Psoas muscle (tissue), 8 donors: ENCODE measurements around the gene RPL29. TPM values are rescaled to one million over a fixed set of nuclear protein-coding genes. Genes with fewer than 3 reads are reported as not detected.

Experiments used
- ATAC-seq, 4 donors: fragments of 200-7000 bp; cut with Tn5 transposase; one replicate each; pipeline ENCODE4 v1.9.1; 2020; ENCODE audit warnings: moderate library complexity in 3 of 4, mild to moderate bottlenecking in 2 of 4
- DNase-seq, 2 donors: peaks; one replicate each; pipeline ENCODE4 v3.0.0-alpha.2; 2020
- H3K27ac ChIP-seq: fragments of 200-600 bp; one replicate; pipeline ENCODE4 v1.8.0; 2022
- H3K27me3 ChIP-seq, 3 donors: fragments of 200-600 bp in 1 of 3; one replicate each; pipeline versions ENCODE4 v1.6.1 to v1.8.0; 2013 to 2022; ENCODE audit warnings: low read length in 2 of 3, mild to moderate bottlenecking in 2 of 3, moderate library complexity in 1 of 3; ENCODE audit not compliant: insufficient read depth in 3 of 3
- H3K36me3 ChIP-seq, 2 donors: fragments of 200-600 bp in 1 of 2; one replicate each; pipeline versions ENCODE4 v1.6.1 to v1.8.0; 2013 to 2022; ENCODE audit warnings: low read depth in 1 of 2, mild to moderate bottlenecking in 1 of 2, moderate library complexity in 1 of 2; ENCODE audit not compliant: insufficient read depth in 1 of 2
- H3K4me1 ChIP-seq: fragments of 200-600 bp; one replicate; pipeline ENCODE4 v1.8.0; 2022
- H3K4me3 ChIP-seq: fragments of 200-600 bp; one replicate; pipeline ENCODE4 v1.8.0; 2022; ENCODE audit warnings: mild to moderate bottlenecking
- H3K9me3 ChIP-seq: fragments of 200-600 bp; one replicate; pipeline ENCODE4 v1.8.0; 2022
- WGBS, 3 donors: extraction: QIAGEN DNeasy Blood & Tissue Kit; methylation state at CpG; one replicate each; pipeline versions ENCODE4 v1.1.6 to v1.1.7; 2013; 5-methylcytosine and 5-hydroxymethylcytosine counted together
- intact Hi-C, 2 donors: fragments of 100-400 bp; cut with DNase I; formaldehyde crosslinking; loops; one replicate each; pipeline versions ENCODE4 v1.11.0 to v1.14.2; 2022
- polyA plus RNA-seq, 3 donors: library from polyadenylated mRNA; stranded (reverse); fragments of 200-250 nt; gene quantifications; one replicate each; pipeline ENCODE4 v1.2.3, GENCODE V29; 2013
- total RNA-seq, 4 donors: library from RNA; stranded (reverse); fragmentation: NEBNext Ultra II Directional in 2 of 4; extraction: Animal tissue kit (Norgen Biotek cat#: 25700) in 2 of 4; gene quantifications; one replicate each; pipeline versions ENCODE4 v1.2.1 to v1.2.4, GENCODE V29; 2021 to 2023
- TF ChIP-seq, protein P1 (sequence below): fragments of 200-600 bp; IDR thresholded peaks from one replicate; pipeline ENCODE4 v1.8.0; 2022; ENCODE audit warnings: antibody characterized with exemption
- donor health status: healthy with polysubstance abuse.
- donor health status: DM: no; HTN: no; CAD: no; lungs with moderate emphysema.
- donor health status: Bipolar disorder and iron deficiency.
- donor health status: healthy.
- donor health status: DM: yes; HTN: yes; CAD: no.
- donor health status: DM: no; HTN: no; CAD: no.
- donor health status: DM: no; HTN: no; CAD: no.
- donor health status: DM: yes; HTN: yes; CAD: no.

The RPL29 gene
- total and polyA plus RNA-seq, 7 donors, result 1,113 to 2,767 (median 1,294) TPM

- 44 to 57% (median 50%) methylated on average over 6 of the region's 6 CpGs for WGBS, 3 donors
- DNase-seq (no peak), ATAC-seq (peak; percentile 11 to 26 (median 20))
Observed at GRCh38 chr3:51962854-51963530, 32.7 kb downstream of the RPL29 start.

GRCh38 chr3:51961602-51962569 lies 33.8 kb downstream of the RPL29 start:
- H3K36me3 ChIP-seq, result peaks cover 0 to 48% of the 10 kb centered on the region in 2 donors
- peak in 1 of 2 donors; percentile 77 for DNase-seq
- H3K9me3 ChIP-seq, result no peaks in the 10 kb centered on the region
- intact Hi-C loops, result no loop called here
- 34 to 52% (median 42%) methylated on average over 9 of the region's 9 CpGs for WGBS, 3 donors
- TF ChIP-seq, protein P1, sequence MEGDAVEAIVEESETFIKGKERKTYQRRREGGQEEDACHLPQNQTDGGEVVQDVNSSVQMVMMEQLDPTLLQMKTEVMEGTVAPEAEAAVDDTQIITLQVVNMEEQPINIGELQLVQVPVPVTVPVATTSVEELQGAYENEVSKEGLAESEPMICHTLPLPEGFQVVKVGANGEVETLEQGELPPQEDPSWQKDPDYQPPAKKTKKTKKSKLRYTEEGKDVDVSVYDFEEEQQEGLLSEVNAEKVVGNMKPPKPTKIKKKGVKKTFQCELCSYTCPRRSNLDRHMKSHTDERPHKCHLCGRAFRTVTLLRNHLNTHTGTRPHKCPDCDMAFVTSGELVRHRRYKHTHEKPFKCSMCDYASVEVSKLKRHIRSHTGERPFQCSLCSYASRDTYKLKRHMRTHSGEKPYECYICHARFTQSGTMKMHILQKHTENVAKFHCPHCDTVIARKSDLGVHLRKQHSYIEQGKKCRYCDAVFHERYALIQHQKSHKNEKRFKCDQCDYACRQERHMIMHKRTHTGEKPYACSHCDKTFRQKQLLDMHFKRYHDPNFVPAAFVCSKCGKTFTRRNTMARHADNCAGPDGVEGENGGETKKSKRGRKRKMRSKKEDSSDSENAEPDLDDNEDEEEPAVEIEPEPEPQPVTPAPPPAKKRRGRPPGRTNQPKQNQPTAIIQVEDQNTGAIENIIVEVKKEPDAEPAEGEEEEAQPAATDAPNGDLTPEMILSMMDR, result no peak
- H3K27ac ChIP-seq, result peak overlapping the region; percentile 64
- H3K27me3 ChIP-seq, result no peaks in the 10 kb centered on the region
- H3K4me3 ChIP-seq, result no peak overlapping the region
- H3K4me1 ChIP-seq, result peaks cover 49% of the 10 kb centered on the region
- peak in 3 of 4 donors; percentile 18 to 80 (median 66) for ATAC-seq

More at GRCh38 chr3:51962854-51963530, 32.7 kb downstream of the RPL29 start:
- Histone ChIP-seq H3K36me3 (peaks cover 0 to 36% of the 10 kb centered on the region in 2 donors), H3K27me3 (no peaks in the 10 kb centered on the region), H3K4me3 (peak overlapping the region; percentile 1), H3K9me3 (no peaks in the 10 kb centered on the region), H3K4me1 (peaks cover 48% of the 10 kb centered on the region), H3K27ac (peak overlapping the region; percentile 64)
- TF ChIP-seq, protein P1, result no peak
- intact Hi-C loops, result no loop called here

DNA sequence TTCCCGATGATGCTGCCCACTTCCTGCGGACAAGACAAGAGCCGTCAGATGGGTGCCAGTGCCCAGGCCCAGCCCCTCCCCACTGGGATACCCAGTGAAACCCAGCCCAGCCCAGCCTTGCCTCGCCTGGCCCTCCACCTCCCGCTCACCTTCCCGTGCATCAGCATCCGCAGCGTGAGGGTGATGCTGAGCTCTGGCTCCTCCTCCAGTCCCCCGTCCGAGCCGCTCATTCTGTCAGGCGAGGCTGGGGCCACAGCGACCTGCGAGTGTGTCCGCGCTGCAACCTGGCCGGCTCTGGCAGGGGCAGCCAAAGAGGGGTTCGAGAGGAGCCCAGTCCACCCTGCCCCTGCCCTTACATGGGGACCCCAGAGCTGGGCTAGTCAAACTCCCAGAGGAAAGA lies 34.7 kb downstream of the RPL29 start:
- WGBS, 3 donors, result 92 to 94% (median 92%) methylated on average over 18 of the region's 18 CpGs
- ATAC-seq, result no peak
- H3K4me3 ChIP-seq, result no peak overlapping the region
- DNase-seq, result no peak
- no peaks in the 10 kb centered on the region for H3K27me3 ChIP-seq
- peaks cover 0 to 49% of the 10 kb centered on the region in 2 donors for H3K36me3 ChIP-seq
- no peak overlapping the region for H3K27ac ChIP-seq
- H3K9me3 ChIP-seq, result no peaks in the 10 kb centered on the region
- intact Hi-C loops, result no loop called here
- TF ChIP-seq, protein P1, result no peak
- peaks cover 51% of the 10 kb centered on the region for H3K4me1 ChIP-seq

- Histone ChIP-seq H3K4me1 (peaks cover 49% of the 10 kb centered on the region), H3K27me3 (no peaks in the 10 kb centered on the region), H3K27ac (no peak overlapping the region)
Observed at GRCh38 chr3:51960386-51960785, 35.3 kb downstream of the RPL29 start.

More at GRCh38 chr3:51960386-51960785, 35.3 kb downstream of the RPL29 start:
- TF ChIP-seq, protein P1, result no peak
- whole genome bisulfite sequencing, 3 donors, result 79 to 92% (median 80%) methylated on average over 10 of the region's 10 CpGs
- ATAC-seq (no peak), DNase-seq (no peak)
- no peaks in the 10 kb centered on the region for H3K9me3 ChIP-seq
- intact Hi-C loops, result no loop called here
- no peak overlapping the region for H3K4me3 ChIP-seq
- peaks cover 0 to 49% of the 10 kb centered on the region in 2 donors for H3K36me3 ChIP-seq
